Measurements from ENCODE around the gene CDC123.

GRCh38 chr10:12205082-12205481 lies 9.1 kb downstream of the CDC123 start:
- TF ChIP-seq POLR2A (IDR thresholded peaks at IDR 0.05) (no peak), CTCF (IDR thresholded peaks at IDR 0.05) (no peak)

Data from sigmoid colon (tissue), 3 donors.